ENCODE measurements around the gene PALD1. TPM values are rescaled to one million over a fixed set of nuclear protein-coding genes. Genes with fewer than 3 reads are reported as not detected.

Gene PALD1
- total RNA-seq, 1 experiment from 2014 or later, result 1.6 TPM

- DNase-seq (ENCODE audit: low read depth), result no peak
- in situ Hi-C loops (cut with HindIII; ENCODE audit: low pct_unique_long_range_greater_than_20kb, low sequenced_read_pairs), result no loop called here
Observed at GRCh38 chr10:70455213-70455630, 23.3 kb upstream of the PALD1 start.

- in situ Hi-C loops (cut with HindIII; ENCODE audit: low pct_unique_long_range_greater_than_20kb, low sequenced_read_pairs), result no loop called here
- no peak for DNase-seq (ENCODE audit: low read depth)
Observed at GRCh38 chr10:70456164-70456563, 22.4 kb upstream of the PALD1 start.

- no peak for DNase-seq (ENCODE audit: low read depth)
- in situ Hi-C loops (cut with HindIII; ENCODE audit: low pct_unique_long_range_greater_than_20kb, low sequenced_read_pairs), result no loop called here
Observed at GRCh38 chr10:70457759-70458305, 20.7 kb upstream of the PALD1 start.

- DNase-seq (ENCODE audit: low read depth), result no peak
- in situ Hi-C loops (cut with HindIII; ENCODE audit: low pct_unique_long_range_greater_than_20kb, low sequenced_read_pairs), result no loop called here
Observed at GRCh38 chr10:70458329-70459060, 20.1 kb upstream of the PALD1 start.

- in situ Hi-C loops (cut with HindIII; ENCODE audit: low pct_unique_long_range_greater_than_20kb, low sequenced_read_pairs), result no loop called here
Observed at GRCh38 chr10:70459061-70459773, 19.4 kb upstream of the PALD1 start.

GRCh38 chr10:70459774-70460490, 18.6 kb upstream of the PALD1 start:
- in situ Hi-C loops (cut with HindIII; ENCODE audit: low pct_unique_long_range_greater_than_20kb, low sequenced_read_pairs), result no loop called here

More at GRCh38 chr10:70459061-70459773, 19.4 kb upstream of the PALD1 start:
- DNase-seq (ENCODE audit: low read depth), result no peak

GRCh38 chr10:70461397-70462348, 16.9 kb upstream of the PALD1 start:
- in situ Hi-C loops (cut with HindIII; ENCODE audit: low pct_unique_long_range_greater_than_20kb, low sequenced_read_pairs), result no loop called here
- no peak for DNase-seq (ENCODE audit: low read depth)

More at GRCh38 chr10:70459774-70460490, 18.6 kb upstream of the PALD1 start:
- no peak for DNase-seq (ENCODE audit: low read depth)

GRCh38 chr10:70462349-70462984, 16.1 kb upstream of the PALD1 start:
- in situ Hi-C loops (cut with HindIII; ENCODE audit: low pct_unique_long_range_greater_than_20kb, low sequenced_read_pairs), result no loop called here
- no peak for DNase-seq (ENCODE audit: low read depth)

GRCh38 chr10:70465278-70465677, 13.3 kb upstream of the PALD1 start:
- in situ Hi-C loops (cut with HindIII; ENCODE audit: low pct_unique_long_range_greater_than_20kb, low sequenced_read_pairs), result no loop called here
- DNase-seq (ENCODE audit: low read depth), result no peak

- in situ Hi-C loops (cut with HindIII; ENCODE audit: low pct_unique_long_range_greater_than_20kb, low sequenced_read_pairs), result no loop called here
- DNase-seq (ENCODE audit: low read depth), result no peak
Observed at GRCh38 chr10:70465832-70466231, 12.7 kb upstream of the PALD1 start.

- DNase-seq (ENCODE audit: low read depth), result no peak
- in situ Hi-C loops (cut with HindIII; ENCODE audit: low pct_unique_long_range_greater_than_20kb, low sequenced_read_pairs), result no loop called here
Observed at GRCh38 chr10:70466951-70467350, 11.6 kb upstream of the PALD1 start.

- DNase-seq (ENCODE audit: low read depth), result no peak
- in situ Hi-C loops (cut with HindIII; ENCODE audit: low pct_unique_long_range_greater_than_20kb, low sequenced_read_pairs), result no loop called here
Observed at GRCh38 chr10:70472799-70473454, 5.6 kb upstream of the PALD1 start.

- in situ Hi-C loops (cut with HindIII; ENCODE audit: low pct_unique_long_range_greater_than_20kb, low sequenced_read_pairs), result no loop called here
- peak; percentile 28 for DNase-seq (ENCODE audit: low read depth)
Observed at GRCh38 chr10:70474780-70475179, 3.8 kb upstream of the PALD1 start.

- in situ Hi-C loops (cut with HindIII; ENCODE audit: low pct_unique_long_range_greater_than_20kb, low sequenced_read_pairs), result no loop called here
- no peak for DNase-seq (ENCODE audit: low read depth)
Observed at GRCh38 chr10:70475661-70476060, 2.9 kb upstream of the PALD1 start.

- in situ Hi-C loops (cut with HindIII; ENCODE audit: low pct_unique_long_range_greater_than_20kb, low sequenced_read_pairs), result no loop called here
- DNase-seq (ENCODE audit: low read depth), result no peak
Observed at GRCh38 chr10:70476249-70477035, 2.1 kb upstream of the PALD1 start.

GRCh38 chr10:70477661-70478162, 855 bp upstream of the PALD1 start:
- peak; percentile 19 for DNase-seq (ENCODE audit: low read depth)

More at GRCh38 chr10:70477661-70478162, 855 bp upstream of the PALD1 start:
- in situ Hi-C loops (cut with HindIII; ENCODE audit: low pct_unique_long_range_greater_than_20kb, low sequenced_read_pairs), result no loop called here

Measured in Caki2 (cell line).